Adrenal gland (tissue), 12 donors: ENCODE measurements around the gene AVPR1B. TPM values are rescaled to one million over a fixed set of nuclear protein-coding genes. Genes with fewer than 3 reads are reported as not detected.

ENCODE experiments used
- DNase-seq, 7 donors: peaks; one replicate each; pipeline ENCODE4 v3.0.0-alpha.2; 2019 to 2020
- H3K27ac ChIP-seq, 5 donors: fragments of 200-600 bp; sonication (generic) in 4 of 5; 1 replicate in 3 of 5; 2 replicates in 2 of 5; pipeline versions ENCODE4 v1.5.1 to v1.8.0; 2016 to 2020; ENCODE audit warnings: mild to moderate bottlenecking in 1 of 5
- H3K27me3 ChIP-seq: fragments of 200-600 bp; 2 replicates; pipeline ENCODE4 v1.8.0; 2021
- H3K36me3 ChIP-seq, 2 donors: fragments of 200-600 bp; replicated peaks in 1 of 2; 1 replicate in 1 of 2; 2 replicates in 1 of 2; pipeline versions ENCODE4 v1.5.1 to v1.8.0; 2018 to 2022
- H3K4me1 ChIP-seq, 2 donors: fragments of 200-600 bp; replicated peaks in 1 of 2; 1 replicate in 1 of 2; 2 replicates in 1 of 2; pipeline versions ENCODE4 v1.5.1 to v1.8.0; 2018 to 2021
- H3K4me3 ChIP-seq, 4 donors: fragments of 200-600 bp; sonication (generic) in 3 of 4; one replicate each; pipeline ENCODE4 v1.5.1; 2016 to 2018
- H3K9me3 ChIP-seq, 3 donors: fragments of 200-600 bp; sonication (generic) in 1 of 3; replicated peaks in 1 of 3; 1 replicate in 2 of 3; 2 replicates in 1 of 3; pipeline versions ENCODE4 v1.5.1 to v1.8.0; 2016 to 2021
- CTCF ChIP-seq, 6 experiments: fragments of 450-650 bp in 4 of 6; fragments of 200-600 bp in 2 of 6; sonication (generic) in 1 of 6; IDR thresholded peaks; 1 replicate in 5 of 6; 2 replicates in 1 of 6; pipeline versions ENCODE4 v1.5.1 to v1.8.0; 2016 to 2021; ENCODE audit warnings: antibody characterized with exemption in 6 of 6, mild to moderate bottlenecking in 2 of 6, moderate library complexity in 1 of 6
- POLR2A ChIP-seq, 2 donors: fragments of 450-650 bp; IDR thresholded peaks; one replicate each; pipeline ENCODE4 v1.6.1; 2017; ENCODE audit warnings: antibody characterized with exemption in 2 of 2, mild to moderate bottlenecking in 2 of 2, moderate library complexity in 1 of 2
- WGBS, 4 donors: extraction: QIAGEN DNeasy Blood & Tissue Kit in 2 of 4; methylation state at CpG; one replicate each; pipeline versions ENCODE4 v1.1.5 to v1.1.7; 2013 to 2017; 5-methylcytosine and 5-hydroxymethylcytosine counted together
- intact Hi-C, 2 donors: fragments of 100-400 bp; cut with DNase I; formaldehyde crosslinking; loops; one replicate each; pipeline versions ENCODE4 v1.14.1 to v1.15.0; 2022 to 2023
- polyA plus RNA-seq, 3 donors: library from polyadenylated mRNA; stranded (reverse); fragments of 200-250 nt in 2 of 3; fragments of 350-450 nt in 1 of 3; fragmentation: Illumina TruSeq in 1 of 3; extraction: RNeasy Lipid Tissue Mini Kit (QIAGEN cat#74804) in 1 of 3; gene quantifications; one replicate each; pipeline ENCODE4 v1.2.3, GENCODE V29; 2013 to 2014
- total RNA-seq, 9 donors: library from RNA; depleted of rRNA in 4 of 9; stranded (reverse); fragments of >200 nt in 4 of 9; fragments of 120-200 nt in 1 of 9; fragmentation: NEBNext Ultra II Directional in 1 of 9; extraction: Animal tissue kit (Norgen Biotek cat#: 25700) in 1 of 9; gene quantifications; one replicate each; pipeline versions ENCODE4 v1.1.0 to v1.2.4, GENCODE V29; 2013 to 2023
- donor health status: healthy with polysubstance abuse.
- donor health status: Bipolar disorder and iron deficiency.
- donor health status: DM: yes; HTN: yes; CAD: no.
- donor health status: DM: no; HTN: no; CAD: no.
- donor health status: DM: no; HTN: no; CAD: no.
- donor health status: DM: yes; HTN: yes; CAD: no.

AVPR1B gene
- total and polyA plus RNA-seq, 12 donors = not detected

- 33 to 68% (median 44%) methylated on average over 1 of the region's 1 CpG for WGBS, 4 donors
- intact Hi-C loops = no loop called here
- TF ChIP-seq CTCF (IDR thresholded peaks at IDR 0.05) (no peak), POLR2A (IDR thresholded peaks at IDR 0.05) (no peak)
- H3K27ac ChIP-seq = no peak overlapping the region
- no peak for DNase-seq
- H3K27me3 ChIP-seq = peaks cover 12% of the 10 kb centered on the region
- no peak overlapping the region for H3K4me3 ChIP-seq
- H3K9me3 ChIP-seq = no peaks in the 10 kb centered on the region
- no peaks in the 10 kb centered on the region for H3K4me1 ChIP-seq
- no peaks in the 10 kb centered on the region for H3K36me3 ChIP-seq
These were observed 38.1 kb downstream of the AVPR1B start for GRCh38 chr1:206079135-206079534.

- Histone ChIP-seq H3K9me3 (no peaks in the 10 kb centered on the region), H3K27ac (no peak overlapping the region), H3K4me1 (no peaks in the 10 kb centered on the region), H3K27me3 (peaks cover 12% of the 10 kb centered on the region), H3K4me3 (no peak overlapping the region), H3K36me3 (no peaks in the 10 kb centered on the region)
- intact Hi-C loops = no loop called here
- TF ChIP-seq CTCF (IDR thresholded peaks at IDR 0.05) (no peak), POLR2A (IDR thresholded peaks at IDR 0.05) (no peak)
- WGBS, 4 donors = 74 to 78% (median 76%) methylated on average over 8 to 11 of the region's 11 CpGs
- DNase-seq = no peak
These were observed 41.1 kb downstream of the AVPR1B start for GRCh38 chr1:206075786-206076755.

- DNase-seq = no peak
- intact Hi-C loops = no loop called here
These were observed 42.3 kb downstream of the AVPR1B start for GRCh38 chr1:206074839-206075238.

More at GRCh38 chr1:206074839-206075238, 42.3 kb downstream of the AVPR1B start:
- Histone ChIP-seq H3K27ac (no peak overlapping the region), H3K9me3 (no peaks in the 10 kb centered on the region), H3K4me3 (no peak overlapping the region), H3K4me1 (no peaks in the 10 kb centered on the region), H3K36me3 (no peaks in the 10 kb centered on the region), H3K27me3 (peaks cover 12% of the 10 kb centered on the region)
- TF ChIP-seq CTCF (IDR thresholded peaks at IDR 0.05) (no peak), POLR2A (IDR thresholded peaks at IDR 0.05) (no peak)
- 54 to 63% (median 59%) methylated on average over 3 of the region's 3 CpGs for WGBS, 4 donors
